ENCODE results near the gene LAS1L.
"Not testable (repeated sequence)": the region's sequence is repeated elsewhere in the genome, so short reads cannot be mapped to it uniquely, and the experiment has no call there.

The LAS1L gene

GRCh38 chrX:65517923-65518322, 16.7 kb downstream of the LAS1L start:
- no peak for DNase-seq (ENCODE audit: low read depth)

GRCh38 chrX:65516756-65517155, 17.8 kb downstream of the LAS1L start:
- DNase-seq (ENCODE audit: low read depth), result no peak

- DNase-seq (ENCODE audit: low read depth), result no peak
These were observed 21.0 kb downstream of the LAS1L start for GRCh38 chrX:65513610-65514009.

- no peak for DNase-seq (ENCODE audit: low read depth)
These were observed 25.2 kb downstream of the LAS1L start for GRCh38 chrX:65509400-65509799.

GRCh38 chrX:65508851-65509250, 25.7 kb downstream of the LAS1L start:
- DNase-seq (ENCODE audit: low read depth), result no peak

- no peak for DNase-seq (ENCODE audit: low read depth)
These were observed 32.0 kb downstream of the LAS1L start for GRCh38 chrX:65502618-65503017.

GRCh38 chrX:65493431-65493830, 41.2 kb downstream of the LAS1L start:
- DNase-seq (ENCODE audit: low read depth), result no peak

GRCh38 chrX:65491620-65492019, 43.0 kb downstream of the LAS1L start:
- DNase-seq (ENCODE audit: low read depth), result no peak

GRCh38 chrX:65488495-65488894, 46.1 kb downstream of the LAS1L start:
- no peak for DNase-seq (ENCODE audit: low read depth)

- no peak for DNase-seq (ENCODE audit: low read depth)
These were observed 53.6 kb downstream of the LAS1L start for GRCh38 chrX:65480960-65481359.

- not testable (repeated sequence) for DNase-seq (ENCODE audit: low read depth)
These were observed 55.5 kb downstream of the LAS1L start for GRCh38 chrX:65479102-65479501.

GRCh38 chrX:65476564-65476963, 58.0 kb downstream of the LAS1L start:
- DNase-seq (ENCODE audit: low read depth), result no peak

GRCh38 chrX:65463550-65463949, 71.0 kb downstream of the LAS1L start:
- no peak for DNase-seq (ENCODE audit: low read depth)

Data from stimulated activated CD4-positive, alpha-beta T cell treated with anti-CD3 and anti-CD28 coated beads, Interleukin-2, amount 100 ng/mL, for 4 hours (primary cell).